Measurements from ENCODE around the gene RPTN.

RPTN gene

GRCh38 chr1:152159144-152159543 lies at the start of gene RPTN:
Gene RPTN, minus strand, starts transcription at chr1:152159228. Its CDS starts 1,339 bp downstream, at chr1:152157889.
- no peak for DNase-seq (ENCODE audit: low read depth)
- H3K4me3 ChIP-seq (ENCODE audit: low read length) = no peak within 1 kb of the TSS
- no peak for TF ChIP-seq CTCF (IDR thresholded peaks at IDR 0.05; ENCODE audit: insufficient read depth, low read depth, low read length, missing control alignments)

- no peak for TF ChIP-seq CTCF (IDR thresholded peaks at IDR 0.05; ENCODE audit: insufficient read depth, low read depth, low read length, missing control alignments)
- no peak overlapping the region for H3K4me3 ChIP-seq (ENCODE audit: low read length)
- no peak for DNase-seq (ENCODE audit: low read depth)
Measured at GRCh38 chr1:152198982-152199381, 40.0 kb upstream of the RPTN start.

GRCh38 chr1:152197361-152197941 lies 38.4 kb upstream of the RPTN start:
- DNase-seq (ENCODE audit: low read depth) = no peak
- no peak for TF ChIP-seq CTCF (IDR thresholded peaks at IDR 0.05; ENCODE audit: insufficient read depth, low read depth, low read length, missing control alignments)
- no peak overlapping the region for H3K4me3 ChIP-seq (ENCODE audit: low read length)

GRCh38 chr1:152191711-152192110 lies 32.7 kb upstream of the RPTN start:
- TF ChIP-seq CTCF (IDR thresholded peaks at IDR 0.05; ENCODE audit: insufficient read depth, low read depth, low read length, missing control alignments) = no peak
- no peak for DNase-seq (ENCODE audit: low read depth)
- no peak overlapping the region for H3K4me3 ChIP-seq (ENCODE audit: low read length)

- no peak for TF ChIP-seq CTCF (IDR thresholded peaks at IDR 0.05; ENCODE audit: insufficient read depth, low read depth, low read length, missing control alignments)
- DNase-seq (ENCODE audit: low read depth) = peak; percentile 75
- no peak overlapping the region for H3K4me3 ChIP-seq (ENCODE audit: low read length)
Measured at GRCh38 chr1:152191260-152191659, 32.2 kb upstream of the RPTN start.

GRCh38 chr1:152190589-152190988 lies 31.6 kb upstream of the RPTN start:
- peak; percentile 94 for DNase-seq (ENCODE audit: low read depth)
- H3K4me3 ChIP-seq (ENCODE audit: low read length) = no peak overlapping the region
- TF ChIP-seq CTCF (IDR thresholded peaks at IDR 0.05; ENCODE audit: insufficient read depth, low read depth, low read length, missing control alignments) = no peak

Measured in epithelial cell of esophagus (primary cell).